HG02678 (cell line): Measurements from ENCODE around the gene IMP3.
"Not testable (repeated sequence)": the region's sequence is repeated elsewhere in the genome, so short reads cannot be mapped to it uniquely, and the experiment has no call there.

Experiments used
- ATAC-seq: cut with Tn5 transposase; IDR thresholded peaks from one replicate; pipeline ENCODE4 v1.9.1; 2021; ENCODE audit warnings: mild to moderate bottlenecking, moderate library complexity; ENCODE audit not compliant: unreplicated experiment

The IMP3 gene

DNA sequence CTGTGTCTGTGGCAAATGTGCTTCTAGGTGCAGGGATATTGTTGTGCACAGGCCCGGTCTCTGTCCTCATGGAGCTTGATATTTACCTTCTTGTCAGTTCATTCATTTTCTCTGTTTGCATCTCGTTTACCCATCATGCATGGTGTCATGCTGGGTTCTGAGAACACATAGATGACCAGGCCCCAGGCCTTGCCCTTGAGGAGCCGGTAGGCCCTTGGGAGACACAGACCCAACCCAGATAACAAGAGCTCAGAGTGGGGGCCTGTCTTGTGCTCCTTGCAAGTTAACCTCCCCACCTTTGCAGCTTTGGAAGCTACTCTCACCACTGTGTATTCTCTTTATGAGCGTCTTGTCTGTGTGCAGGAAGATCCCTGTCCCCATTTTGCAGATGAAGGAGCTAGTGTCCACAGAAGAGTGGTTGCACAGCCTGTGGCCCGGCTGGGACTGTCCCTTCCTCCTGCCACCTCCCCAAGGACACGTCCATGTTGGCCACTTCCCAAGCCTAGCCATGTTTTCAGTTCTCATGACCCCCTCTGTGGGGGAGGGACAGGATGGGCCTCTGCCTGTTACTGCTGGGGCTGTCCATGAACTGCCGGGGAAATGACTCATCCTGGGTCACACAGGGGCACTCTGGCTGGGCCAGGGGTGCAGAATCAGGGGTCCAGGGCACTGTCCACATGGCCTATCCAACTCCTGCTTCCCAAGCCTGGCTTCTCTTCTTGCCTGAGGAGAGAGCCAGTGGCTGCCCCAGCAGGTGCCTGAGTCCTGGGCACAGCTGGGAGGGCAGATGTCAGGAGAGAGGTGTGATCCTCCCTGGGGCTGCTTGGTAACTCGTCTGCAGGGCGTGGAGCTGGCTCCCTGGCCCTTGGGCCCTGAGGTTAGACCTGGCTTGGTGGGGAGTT, 11.1 kb upstream of the IMP3 start:
- no peak for ATAC-seq

DNA sequence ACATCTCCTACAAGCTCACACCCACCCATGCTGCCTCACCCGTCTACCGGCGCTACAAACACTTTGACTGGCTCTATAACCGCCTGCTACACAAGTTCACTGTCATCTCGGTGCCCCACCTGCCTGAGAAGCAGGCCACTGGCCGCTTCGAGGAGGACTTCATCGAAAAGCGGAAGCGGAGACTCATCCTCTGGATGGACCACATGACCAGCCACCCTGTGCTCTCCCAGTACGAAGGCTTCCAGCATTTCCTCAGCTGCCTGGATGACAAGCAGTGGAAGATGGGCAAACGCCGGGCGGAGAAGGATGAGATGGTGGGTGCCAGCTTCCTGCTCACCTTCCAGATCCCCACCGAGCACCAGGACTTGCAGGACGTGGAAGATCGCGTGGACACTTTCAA, 9.8 kb upstream of the IMP3 start:
- ATAC-seq, result no peak

DNA sequence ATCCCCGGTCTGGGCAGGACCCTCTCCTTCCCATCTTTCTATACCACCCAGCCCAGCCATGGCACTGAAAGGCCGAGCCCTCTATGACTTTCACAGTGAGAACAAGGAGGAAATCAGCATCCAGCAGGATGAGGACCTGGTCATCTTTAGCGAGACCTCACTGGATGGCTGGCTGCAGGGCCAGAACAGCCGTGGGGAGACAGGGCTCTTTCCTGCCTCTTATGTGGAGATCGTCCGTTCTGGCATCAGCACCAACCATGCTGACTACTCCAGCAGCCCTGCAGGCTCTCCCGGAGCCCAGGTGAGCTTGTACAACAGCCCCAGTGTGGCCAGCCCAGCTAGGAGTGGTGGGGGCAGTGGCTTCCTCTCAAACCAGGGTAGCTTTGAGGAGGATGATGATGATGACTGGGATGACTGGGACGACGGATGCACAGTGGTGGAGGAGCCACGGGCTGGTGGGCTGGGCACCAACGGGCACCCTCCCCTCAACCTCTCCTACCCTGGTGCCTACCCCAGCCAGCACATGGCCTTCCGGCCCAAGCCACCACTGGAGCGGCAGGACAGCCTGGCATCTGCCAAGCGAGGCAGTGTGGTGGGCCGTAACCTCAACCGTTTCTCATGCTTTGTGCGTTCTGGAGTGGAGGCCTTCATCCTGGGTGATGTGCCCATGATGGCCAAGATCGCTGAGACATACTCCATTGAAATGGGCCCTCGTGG, 9.2 kb upstream of the IMP3 start:
- ATAC-seq, result no peak

DNA sequence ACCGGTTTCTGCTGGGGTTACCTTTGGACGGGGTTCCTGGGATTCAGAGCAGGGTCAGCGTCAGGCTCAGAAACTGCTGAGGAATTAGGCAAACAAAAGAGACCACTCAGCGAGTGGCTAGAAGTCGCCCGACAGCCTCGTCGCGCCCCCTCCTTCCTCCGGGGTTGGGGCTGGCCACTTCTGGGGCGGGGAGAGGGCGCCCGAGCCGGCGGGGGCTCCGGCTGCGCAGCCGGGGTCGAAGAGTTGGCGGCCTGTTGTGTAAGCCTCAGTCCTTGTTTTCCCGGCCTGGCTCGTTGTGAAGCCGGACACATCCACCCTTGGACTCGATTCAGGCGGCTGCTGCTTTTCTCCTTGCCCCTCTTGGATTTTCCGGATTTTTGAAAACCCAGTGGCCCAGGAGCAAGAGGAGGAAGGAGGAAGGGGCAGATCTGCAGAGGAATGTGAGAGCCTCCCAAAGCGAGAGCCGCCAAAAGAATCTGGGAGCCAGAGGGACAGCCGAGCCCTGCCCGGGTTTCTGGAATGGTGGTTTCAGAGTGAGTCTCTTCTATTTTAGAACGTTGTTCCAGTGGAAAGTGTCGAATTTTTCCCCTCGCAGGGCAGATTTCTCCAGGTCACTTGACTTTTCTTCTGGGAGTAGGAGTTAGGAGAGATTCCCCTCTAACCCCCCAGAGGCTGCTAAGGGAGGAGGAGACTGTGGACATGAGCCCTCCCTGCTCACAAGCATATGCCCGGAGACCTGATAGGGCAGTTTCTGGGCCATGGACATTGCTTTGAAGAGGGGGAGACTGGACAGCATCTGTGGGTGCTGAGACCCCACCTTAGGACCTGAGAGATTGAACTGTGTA, 8.4 kb upstream of the IMP3 start:
- ATAC-seq, result no peak

DNA sequence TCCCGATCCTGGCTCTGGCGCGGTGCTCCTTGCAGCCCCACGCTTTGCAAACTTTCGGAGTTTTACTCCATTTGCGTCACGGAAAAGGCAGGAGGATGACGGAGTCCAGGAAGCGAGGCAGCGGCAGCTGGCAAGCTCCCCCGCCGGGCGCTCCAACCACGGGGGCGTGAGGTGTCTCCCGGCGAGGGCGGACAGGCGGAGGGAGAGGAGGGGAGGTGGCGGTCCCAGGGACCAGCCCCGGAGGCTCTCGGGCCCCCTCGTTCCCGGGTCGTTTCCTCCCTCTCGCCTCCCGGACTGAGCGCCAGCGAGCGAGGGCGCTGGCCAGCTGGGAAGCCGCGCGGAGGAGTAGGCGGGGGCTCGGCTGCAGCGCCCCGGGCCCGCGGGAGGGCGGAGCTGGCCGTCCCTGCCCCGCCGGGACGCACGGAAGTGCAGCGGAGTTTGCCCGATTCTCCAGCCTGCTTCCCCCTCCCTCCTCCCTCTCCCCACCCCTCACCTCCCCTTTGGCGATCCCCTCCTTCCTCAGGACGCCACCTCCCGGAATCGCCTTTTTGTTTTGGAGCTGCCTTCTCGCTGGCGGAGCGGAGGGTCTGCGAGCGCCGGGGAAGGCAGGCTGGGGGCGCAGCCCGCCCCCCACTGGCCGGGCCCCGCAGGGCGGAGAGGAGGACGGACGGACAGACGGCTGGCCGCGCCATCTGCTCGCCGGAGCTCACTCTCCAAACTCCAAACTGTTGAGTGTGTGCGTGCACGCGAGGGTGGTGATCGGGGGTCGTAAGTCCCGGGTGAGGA, 7.5 kb upstream of the IMP3 start, which contains the start of gene SNX33:
TSS of gene SNX33 (plus strand) at position 543 of the 786 bp plus-strand sequence. CDS start 1,191 bp downstream, outside the sequence.
- ATAC-seq, result no peak

DNA sequence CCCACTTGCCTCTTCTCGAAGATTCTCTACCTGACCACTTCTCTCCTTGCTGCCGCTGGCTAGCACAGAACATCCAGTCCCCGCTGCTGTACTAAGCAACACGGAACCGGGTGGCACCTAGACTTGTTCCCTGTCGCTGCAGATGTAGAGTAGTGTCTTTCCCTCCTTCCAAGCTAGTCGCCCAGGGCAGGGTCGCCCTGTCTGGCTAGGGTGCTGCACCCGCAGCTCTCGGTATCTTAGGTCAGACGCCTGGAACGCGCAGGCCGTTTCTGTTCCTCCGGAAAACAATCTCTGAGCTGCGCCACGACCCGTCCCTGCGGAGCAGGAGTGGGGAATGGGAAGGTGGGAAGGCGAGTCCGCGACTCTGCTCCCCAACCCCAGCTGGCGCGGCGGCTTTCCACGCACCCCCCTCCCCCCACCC, 6.9 kb upstream of the IMP3 start:
- ATAC-seq, result no peak

DNA sequence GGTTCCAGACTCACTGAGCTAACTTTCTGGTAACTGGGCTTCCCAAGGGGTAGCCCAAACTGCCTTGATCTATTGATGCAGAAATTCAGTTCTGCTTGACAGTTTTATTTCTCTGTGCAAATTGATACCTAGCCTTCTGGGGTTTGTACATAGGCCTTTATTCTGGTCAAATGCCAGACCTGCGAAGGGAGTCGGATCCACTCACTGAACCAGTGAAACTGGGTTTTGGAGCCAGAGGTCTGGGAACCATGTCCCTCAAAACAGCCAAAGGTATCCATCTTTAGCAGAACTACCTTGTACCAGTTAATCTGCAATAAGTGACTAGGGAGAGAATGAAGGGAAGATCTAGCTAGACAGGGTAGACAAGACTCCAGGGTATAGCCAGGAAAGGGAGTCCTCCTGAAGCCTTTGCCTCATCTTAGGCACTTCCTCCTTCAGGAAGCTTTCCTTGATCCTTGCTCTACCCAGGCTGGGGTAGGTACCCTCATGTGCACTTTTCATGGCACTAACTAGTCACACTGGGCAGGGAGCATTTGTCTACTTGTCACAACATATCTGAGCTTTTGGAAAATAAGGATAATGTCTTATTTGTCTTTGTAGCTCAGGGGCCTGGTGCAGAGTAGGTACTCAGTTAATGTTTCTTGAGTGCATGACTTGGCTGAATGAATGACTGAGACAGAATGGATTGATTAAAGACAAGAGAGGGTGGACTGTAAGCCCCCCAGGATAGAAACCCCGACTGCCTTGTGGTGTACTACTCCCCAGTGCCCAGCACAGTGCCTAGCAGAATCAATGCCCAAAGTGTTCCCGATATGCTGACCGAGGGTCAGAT, 6.3 kb upstream of the IMP3 start:
- ATAC-seq, result no peak

DNA sequence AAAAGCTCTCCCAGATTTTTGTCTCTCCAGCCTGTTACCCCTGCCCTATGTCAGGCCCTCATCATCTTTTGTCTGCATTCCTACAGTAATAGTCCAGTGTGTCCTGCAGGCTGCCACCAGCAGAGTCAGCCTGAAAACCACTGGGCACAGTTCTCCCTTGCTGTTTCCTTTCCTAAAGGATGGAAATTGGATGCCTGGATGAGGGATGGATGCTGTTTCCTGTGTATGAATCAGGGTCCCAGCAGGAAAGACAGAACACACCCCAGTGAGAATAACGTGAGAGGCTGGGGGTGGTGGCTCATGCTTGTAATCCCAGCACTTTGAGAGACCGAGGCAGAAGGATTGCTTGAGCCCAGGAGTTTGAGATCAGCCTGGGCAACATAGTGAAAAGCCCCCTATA, 4.4 kb upstream of the IMP3 start:
- ATAC-seq, result no peak

DNA sequence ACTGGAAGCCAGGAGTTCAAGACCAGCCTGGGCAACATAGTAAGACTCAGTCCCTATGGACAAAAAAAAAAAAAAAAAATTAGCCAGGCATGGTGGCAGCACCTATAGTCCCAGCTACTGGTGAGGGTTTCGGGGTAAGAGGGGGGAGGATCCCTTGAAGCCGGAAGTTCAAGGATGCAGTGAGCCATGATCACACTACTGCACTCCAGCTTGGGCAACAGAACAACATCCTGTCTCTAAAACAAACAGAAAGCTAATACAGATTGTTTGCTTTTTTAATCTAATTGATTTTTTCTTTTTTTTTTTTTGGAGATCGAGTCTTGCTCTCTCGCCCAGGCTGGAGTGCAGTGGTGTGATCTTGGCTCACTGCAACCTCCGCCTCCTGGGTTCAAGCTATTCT, 1.6 kb upstream of the IMP3 start:
- no peak for ATAC-seq

DNA sequence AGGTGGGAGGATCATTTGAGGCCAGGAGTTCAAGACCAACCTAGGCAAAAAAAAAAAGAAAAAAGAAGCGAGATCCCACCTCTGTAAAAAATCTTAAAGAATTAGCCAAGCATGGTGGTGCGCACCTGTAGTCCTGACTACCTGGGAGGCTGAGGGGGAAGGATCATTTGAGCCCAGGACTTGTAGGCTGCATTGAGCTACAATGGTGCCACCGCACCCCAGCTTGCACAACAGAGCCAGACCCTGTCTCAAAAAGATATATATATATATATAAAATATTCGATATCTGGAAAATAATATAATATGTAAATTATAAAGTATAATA, 1.1 kb upstream of the IMP3 start:
- no peak for ATAC-seq

DNA sequence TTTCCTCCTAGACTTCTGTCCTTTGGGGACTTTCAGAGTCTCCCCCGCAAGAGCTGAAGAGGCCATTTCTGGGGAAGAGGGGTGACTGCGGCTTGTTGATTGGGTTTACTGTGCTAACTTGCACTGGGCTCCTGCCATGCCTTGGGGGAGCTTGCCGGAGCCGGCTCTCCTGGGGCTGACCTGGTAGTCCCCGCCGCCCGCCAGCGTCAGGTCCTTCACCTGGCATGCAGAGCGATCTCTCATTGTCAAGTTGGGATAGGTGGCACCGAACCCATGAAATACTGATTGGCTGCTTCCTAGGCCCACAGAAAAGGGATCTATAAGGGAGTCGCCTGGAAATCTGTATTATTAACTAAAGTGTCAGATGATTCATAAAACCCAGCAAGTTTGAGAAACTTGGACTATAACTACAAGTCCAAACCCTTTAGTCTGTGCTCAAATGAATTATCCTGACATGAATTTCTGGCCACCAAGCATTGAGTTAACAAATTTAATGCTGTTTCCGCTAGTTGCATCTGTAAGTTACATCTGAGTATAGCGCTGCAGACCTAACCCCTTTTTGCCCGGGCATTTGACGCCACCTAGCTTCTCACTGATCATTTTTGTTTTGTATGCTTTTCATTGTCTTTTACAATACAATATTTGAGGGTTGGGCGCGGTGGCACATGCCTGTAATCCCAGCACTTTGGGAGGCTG, 607 bp upstream of the IMP3 start:
- peak; percentile 30 for ATAC-seq

DNA sequence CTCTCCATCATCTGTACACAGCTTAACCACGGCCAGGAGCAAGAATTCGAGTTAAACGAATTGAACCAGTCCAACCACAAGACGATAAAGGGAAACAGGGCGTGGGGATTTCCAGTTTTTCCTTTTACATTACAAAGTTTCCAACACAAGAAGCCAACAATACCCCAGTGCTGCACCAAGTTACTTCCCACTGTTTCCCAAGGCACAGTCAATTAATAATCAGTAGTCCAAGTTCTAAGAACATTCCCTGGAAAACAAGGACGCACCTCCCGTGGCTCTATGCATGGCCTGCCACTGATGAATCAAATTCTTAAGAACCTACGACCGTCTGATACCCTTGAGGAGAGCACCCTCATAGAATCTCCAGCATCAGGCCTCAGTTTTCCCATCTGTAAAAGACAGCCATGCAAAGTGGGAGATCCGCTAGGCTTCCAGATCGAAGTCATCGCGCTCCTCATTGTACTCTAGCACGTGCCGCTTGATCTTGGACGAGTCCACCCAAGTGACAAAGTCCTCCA, 774 bp downstream of the IMP3 start:
- ATAC-seq, result no peak

DNA sequence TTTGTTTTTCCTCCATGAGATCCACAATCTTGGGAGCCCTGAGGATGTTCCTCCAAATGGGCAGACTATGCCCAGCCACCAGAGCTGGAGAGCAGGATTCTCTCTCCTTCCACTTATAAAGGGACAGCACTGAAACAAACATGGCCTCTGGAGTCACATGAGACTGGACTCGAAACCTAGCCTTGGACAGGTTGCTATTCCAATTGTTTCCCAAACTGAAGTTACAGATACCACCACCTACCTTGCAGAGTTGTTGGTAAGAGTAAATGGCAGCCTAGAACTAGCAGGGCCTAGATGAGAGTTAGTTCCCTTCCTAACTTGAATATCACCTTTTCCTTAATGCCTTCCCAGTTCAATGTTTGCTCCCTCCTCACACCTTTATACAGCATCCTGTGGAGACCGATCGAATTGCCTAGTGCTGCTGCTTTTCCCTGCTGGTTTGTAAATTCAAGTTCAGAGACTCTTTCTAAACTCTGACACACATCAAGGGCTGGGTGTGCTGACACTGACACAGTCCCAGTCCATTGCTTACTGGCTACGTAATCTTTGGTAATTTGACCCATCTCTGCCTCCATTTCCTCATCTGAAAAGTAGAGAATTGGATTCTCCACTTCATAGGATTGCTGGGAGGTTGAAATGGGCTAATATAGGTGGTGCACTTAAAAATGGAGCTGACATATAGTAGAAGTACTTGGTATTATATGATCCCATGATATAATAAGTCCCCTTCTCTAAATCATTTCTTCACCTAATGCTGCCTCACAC, 2.6 kb downstream of the IMP3 start:
- no peak for ATAC-seq

DNA sequence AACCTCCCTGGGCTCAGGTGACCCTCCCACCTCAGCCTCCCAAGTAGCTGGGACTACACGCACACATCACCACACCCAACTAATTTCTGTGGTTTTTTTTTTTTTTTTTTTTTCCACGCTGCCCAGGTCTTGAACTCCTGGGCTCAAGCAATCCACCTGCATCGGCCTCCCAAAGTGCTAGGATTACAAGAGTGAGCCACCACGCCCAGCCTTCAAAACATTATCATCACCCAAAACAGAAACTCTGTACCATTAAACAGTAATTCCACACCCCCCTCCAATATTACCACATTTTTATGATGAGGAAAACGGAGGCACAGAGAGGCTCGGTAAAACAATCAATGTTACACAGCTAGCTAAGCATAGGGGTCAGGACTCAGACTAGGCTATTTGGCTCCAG, 4.0 kb downstream of the IMP3 start:
- ATAC-seq, result no peak

DNA sequence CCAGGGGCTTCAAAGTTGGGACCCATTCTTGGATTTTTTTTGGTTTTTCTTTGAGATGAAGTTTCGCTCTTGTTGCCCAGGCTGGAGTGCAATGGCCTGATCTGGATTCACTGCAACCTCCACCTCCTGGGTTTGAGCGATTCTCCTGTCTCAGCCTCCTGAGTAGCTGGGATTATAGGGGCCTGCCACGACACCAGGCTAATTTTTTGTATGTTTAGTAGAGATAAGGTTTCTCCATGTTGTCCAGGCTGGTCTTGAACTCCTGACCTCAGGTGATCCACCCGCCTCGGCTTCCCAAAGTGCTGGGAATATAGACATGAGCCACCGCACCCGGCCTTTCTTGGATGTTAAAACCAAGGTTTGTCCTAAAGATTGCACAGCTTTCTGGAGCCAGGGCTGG, 6.1 kb downstream of the IMP3 start:
- not testable (repeated sequence) for ATAC-seq

DNA sequence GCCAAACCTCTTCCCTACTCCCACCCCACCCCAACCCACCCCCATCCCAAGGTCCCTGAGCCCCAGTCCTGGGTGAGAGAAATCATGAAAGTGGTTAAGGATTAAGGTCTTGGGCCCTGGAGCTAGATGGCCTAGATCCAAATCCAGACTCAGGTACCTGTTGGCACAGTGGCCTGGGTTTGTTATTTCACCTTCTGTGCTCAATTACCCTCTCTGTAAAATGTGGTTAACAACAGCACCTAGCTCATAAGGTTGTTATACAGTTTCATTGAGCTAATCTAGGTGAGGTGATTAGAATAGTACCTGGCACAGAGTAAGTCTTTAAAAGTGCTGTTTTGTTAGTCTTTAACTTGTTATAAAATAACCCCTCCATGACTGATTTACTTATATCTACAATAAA, 8.1 kb downstream of the IMP3 start:
- ATAC-seq, result no peak

DNA sequence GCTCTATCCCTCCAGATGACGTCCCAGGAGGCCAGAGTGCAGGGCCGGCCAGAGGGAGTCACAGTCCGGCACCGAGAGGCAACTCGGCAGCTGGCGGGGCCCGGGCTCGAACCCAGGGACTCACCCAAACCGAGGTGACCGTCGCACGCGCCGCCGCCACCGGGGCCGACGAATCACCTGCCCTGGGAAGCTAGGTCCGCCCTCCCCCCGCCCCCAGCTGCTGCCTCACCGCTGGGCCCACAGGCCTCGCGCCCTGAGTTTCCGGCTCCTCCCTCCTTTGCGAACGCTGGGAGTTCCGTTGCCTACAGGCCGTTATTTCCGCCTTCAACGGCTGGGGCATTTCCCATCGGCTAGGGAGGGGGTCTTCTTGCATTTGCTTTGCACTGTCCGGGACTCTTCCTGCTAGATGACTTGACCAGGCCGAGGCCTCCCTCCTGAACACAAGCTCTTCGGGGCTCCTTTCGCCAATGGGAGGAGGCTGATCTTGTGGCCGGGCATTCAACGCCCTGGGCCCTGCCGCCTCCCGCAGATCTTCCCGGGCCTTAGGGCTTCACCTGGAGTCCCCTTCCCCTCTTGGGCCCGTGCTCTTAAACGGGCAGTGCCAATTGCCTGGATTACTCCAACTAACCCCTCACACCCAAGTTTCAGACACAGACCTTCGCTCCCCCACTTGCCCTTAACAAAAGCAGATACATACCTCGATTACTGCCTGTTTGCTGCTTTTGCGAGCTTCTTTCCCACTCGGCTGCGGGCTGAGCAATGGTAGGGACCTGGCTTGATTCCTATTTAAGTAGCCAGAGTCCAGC, 14.3 kb downstream of the IMP3 start, which contains the start of gene SNUPN:
TSS of gene SNUPN (minus strand) at position 184 of the 806 bp plus-strand sequence. CDS start 4,674 bp downstream, outside the sequence.
- peak; percentile 83 for ATAC-seq
